ENCODE data around the gene CCDC171. TPM values are rescaled to one million over a fixed set of nuclear protein-coding genes. Genes with fewer than 3 reads are reported as not detected.

Gene CCDC171
- total RNA-seq, 4 donors from 2014 or later = 1.3 to 1.7 (median 1.4) TPM

DNA sequence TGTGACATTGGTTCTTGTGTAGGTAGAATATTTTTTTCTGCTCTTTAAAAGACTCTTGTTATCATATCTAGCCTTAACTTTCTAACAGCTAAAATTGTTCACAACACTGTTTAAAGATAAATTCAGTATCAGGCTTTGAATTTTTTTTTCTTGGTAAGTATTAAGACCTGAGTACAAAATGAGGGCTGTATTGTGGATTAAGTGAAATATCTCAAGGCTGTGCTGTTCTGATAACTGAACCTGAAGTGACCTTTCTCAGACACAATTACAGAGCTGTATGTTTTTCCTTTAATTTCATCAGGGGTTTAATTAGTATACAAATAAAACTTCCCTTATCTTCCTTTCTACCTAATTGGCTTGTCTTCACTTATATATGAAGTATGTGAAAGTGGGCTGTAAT, 290.5 kb downstream of the CCDC171 start:
- Histone ChIP-seq H3K36me3 (peaks cover 0 to 4% (median 0%) of the 10 kb centered on the region in 4 donors), H3K4me3 (no peak overlapping the region), H3K27me3 (no peaks in the 10 kb centered on the region), H3K27ac (replicated peaks in 1 of 4) (no peak overlapping the region), H3K4me1 (no peaks in the 10 kb centered on the region), H3K9me3 (no peaks in the 10 kb centered on the region)
- no peak for TF ChIP-seq POLR2A (IDR thresholded peaks at IDR 0.05; ENCODE audit: low read depth)
- TF ChIP-seq, protein P1, sequence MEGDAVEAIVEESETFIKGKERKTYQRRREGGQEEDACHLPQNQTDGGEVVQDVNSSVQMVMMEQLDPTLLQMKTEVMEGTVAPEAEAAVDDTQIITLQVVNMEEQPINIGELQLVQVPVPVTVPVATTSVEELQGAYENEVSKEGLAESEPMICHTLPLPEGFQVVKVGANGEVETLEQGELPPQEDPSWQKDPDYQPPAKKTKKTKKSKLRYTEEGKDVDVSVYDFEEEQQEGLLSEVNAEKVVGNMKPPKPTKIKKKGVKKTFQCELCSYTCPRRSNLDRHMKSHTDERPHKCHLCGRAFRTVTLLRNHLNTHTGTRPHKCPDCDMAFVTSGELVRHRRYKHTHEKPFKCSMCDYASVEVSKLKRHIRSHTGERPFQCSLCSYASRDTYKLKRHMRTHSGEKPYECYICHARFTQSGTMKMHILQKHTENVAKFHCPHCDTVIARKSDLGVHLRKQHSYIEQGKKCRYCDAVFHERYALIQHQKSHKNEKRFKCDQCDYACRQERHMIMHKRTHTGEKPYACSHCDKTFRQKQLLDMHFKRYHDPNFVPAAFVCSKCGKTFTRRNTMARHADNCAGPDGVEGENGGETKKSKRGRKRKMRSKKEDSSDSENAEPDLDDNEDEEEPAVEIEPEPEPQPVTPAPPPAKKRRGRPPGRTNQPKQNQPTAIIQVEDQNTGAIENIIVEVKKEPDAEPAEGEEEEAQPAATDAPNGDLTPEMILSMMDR (IDR thresholded peaks at IDR 0.05) = no peak
- TF ChIP-seq EP300 (IDR thresholded peaks at IDR 0.05) = no peak
- no peak for TF ChIP-seq POLR2AphosphoS5 (IDR thresholded peaks at IDR 0.05)
- intact Hi-C loops (cut with DNase I) = no loop called here
- no peak for DNase-seq (ENCODE audit: extremely low spot score)

DNA sequence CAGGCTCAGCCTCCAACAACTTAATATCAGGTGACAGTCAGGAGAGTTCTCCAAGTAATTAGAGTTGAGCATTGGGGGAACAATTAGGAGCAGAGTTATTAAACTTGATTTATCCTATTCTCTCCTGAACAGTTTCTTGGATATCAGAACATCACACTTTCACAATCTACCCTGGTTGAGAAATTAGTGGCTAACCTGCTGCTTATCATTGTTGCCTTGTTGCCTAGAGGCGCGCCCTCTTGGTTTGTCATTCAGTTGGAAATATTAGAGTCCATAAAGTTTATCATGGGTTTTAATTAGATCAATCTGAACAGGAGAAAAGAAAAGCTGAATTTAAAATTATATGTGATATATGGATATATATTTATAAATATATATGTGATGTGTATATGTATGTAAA, 291.1 kb downstream of the CCDC171 start:
- WGBS = 98% methylated on average over 2 of the region's 2 CpGs
- DNase-seq (ENCODE audit: extremely low spot score) = no peak

DNA sequence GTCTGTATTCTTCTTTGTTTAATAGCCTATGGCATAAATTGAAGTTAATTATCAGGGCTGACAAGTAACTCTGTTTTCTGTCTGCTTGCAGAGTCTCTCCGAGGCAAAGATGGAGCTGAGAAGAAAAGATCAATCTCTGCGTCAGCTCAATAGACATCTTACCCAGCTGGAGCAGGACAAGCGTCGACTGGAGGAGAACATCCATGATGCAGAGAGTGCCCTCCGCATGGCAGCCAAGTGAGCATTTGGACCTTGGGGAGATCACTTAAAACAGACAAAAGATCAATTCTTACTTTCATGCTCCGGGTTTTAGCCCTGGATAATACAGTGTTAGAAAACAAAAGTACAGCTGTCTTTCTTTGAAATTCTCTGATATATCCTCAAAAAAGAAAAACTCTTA, 293.8 kb downstream of the CCDC171 start:
- intact Hi-C loops (cut with DNase I) = no loop called here
- DNase-seq (ENCODE audit: extremely low spot score) = no peak
- Histone ChIP-seq H3K4me3 (no peak overlapping the region), H3K27ac (replicated peaks in 1 of 4) (no peak overlapping the region), H3K36me3 (peaks cover 0 to 4% (median 0%) of the 10 kb centered on the region in 4 donors), H3K4me1 (no peaks in the 10 kb centered on the region), H3K27me3 (no peaks in the 10 kb centered on the region), H3K9me3 (no peaks in the 10 kb centered on the region)
- 82% methylated on average over 6 of the region's 6 CpGs for WGBS
- TF ChIP-seq, protein P1 (IDR thresholded peaks at IDR 0.05) = no peak
- no peak for TF ChIP-seq POLR2A (IDR thresholded peaks at IDR 0.05; ENCODE audit: low read depth)
- TF ChIP-seq POLR2AphosphoS5 (IDR thresholded peaks at IDR 0.05) = no peak
- no peak for TF ChIP-seq EP300 (IDR thresholded peaks at IDR 0.05)

More for the DNA sequence above, 291.1 kb downstream of the CCDC171 start:
- no peaks in the 10 kb centered on the region for H3K27me3 ChIP-seq
- no peak for TF ChIP-seq POLR2A (IDR thresholded peaks at IDR 0.05; ENCODE audit: low read depth)
- no peak for TF ChIP-seq POLR2AphosphoS5 (IDR thresholded peaks at IDR 0.05)
- TF ChIP-seq, protein P1 (IDR thresholded peaks at IDR 0.05) = no peak
- TF ChIP-seq EP300 (IDR thresholded peaks at IDR 0.05) = no peak
- H3K4me1 ChIP-seq = no peaks in the 10 kb centered on the region
- no peak overlapping the region for H3K27ac ChIP-seq (replicated peaks in 1 of 4)
- H3K4me3 ChIP-seq = no peak overlapping the region
- peaks cover 0 to 4% (median 0%) of the 10 kb centered on the region in 4 donors for H3K36me3 ChIP-seq
- intact Hi-C loops (cut with DNase I) = no loop called here
- H3K9me3 ChIP-seq = no peaks in the 10 kb centered on the region

DNA sequence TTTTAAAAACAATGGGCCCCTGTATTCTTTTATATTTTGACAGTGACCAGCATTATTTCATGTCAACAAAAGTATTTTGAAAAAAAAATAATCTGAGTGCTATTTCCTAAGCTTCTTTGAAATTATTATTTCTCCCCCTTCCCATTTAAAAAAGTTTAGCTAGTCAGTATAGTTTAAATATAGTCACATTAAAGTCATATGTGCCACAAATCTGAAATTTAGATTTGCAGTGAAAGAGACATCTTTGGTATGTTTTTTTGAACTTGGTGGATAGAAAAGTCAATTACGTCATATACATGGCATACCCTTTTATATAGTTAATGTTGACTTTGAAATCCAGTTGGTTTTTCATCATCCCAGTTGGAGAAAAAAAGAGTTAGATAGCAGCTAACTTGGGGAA, 297.0 kb downstream of the CCDC171 start:
- Histone ChIP-seq H3K9me3 (no peaks in the 10 kb centered on the region), H3K27ac (replicated peaks in 1 of 4) (no peak overlapping the region), H3K36me3 (peaks cover 0 to 4% (median 0%) of the 10 kb centered on the region in 4 donors), H3K27me3 (no peaks in the 10 kb centered on the region), H3K4me1 (no peaks in the 10 kb centered on the region), H3K4me3 (no peak overlapping the region)
- intact Hi-C loops (cut with DNase I) = no loop called here
- TF ChIP-seq POLR2A (IDR thresholded peaks at IDR 0.05; ENCODE audit: low read depth) (no peak), EP300 (IDR thresholded peaks at IDR 0.05) (no peak), POLR2AphosphoS5 (IDR thresholded peaks at IDR 0.05) (no peak)
- TF ChIP-seq, protein P1 (IDR thresholded peaks at IDR 0.05) = no peak
- DNase-seq (ENCODE audit: extremely low spot score) = no peak
- WGBS = 84% methylated on average over 1 of the region's 1 CpG

DNA sequence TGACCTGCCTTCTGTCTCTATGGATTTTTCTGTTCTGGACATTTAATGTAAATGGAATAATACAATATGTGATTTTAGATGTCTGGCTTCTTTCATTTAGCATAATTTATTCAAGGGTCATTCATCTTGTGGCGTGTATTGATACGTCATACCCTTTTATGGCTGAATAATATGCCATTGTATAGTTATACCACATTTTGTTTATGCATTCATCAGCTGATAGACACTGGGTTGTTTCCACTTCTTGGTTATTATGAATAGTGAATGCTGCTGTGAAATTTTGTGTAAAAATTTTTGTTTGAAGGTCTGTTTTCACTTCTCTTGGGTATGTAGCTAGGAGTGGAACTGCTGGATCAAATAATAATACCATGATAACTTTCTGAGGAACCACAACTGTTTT, 298.9 kb downstream of the CCDC171 start:
- DNase-seq (ENCODE audit: extremely low spot score) = no peak
- Histone ChIP-seq H3K27me3 (no peaks in the 10 kb centered on the region), H3K4me1 (no peaks in the 10 kb centered on the region), H3K4me3 (no peak overlapping the region), H3K9me3 (no peaks in the 10 kb centered on the region), H3K27ac (replicated peaks in 1 of 4) (no peak overlapping the region), H3K36me3 (peaks cover 0 to 4% (median 0%) of the 10 kb centered on the region in 4 donors)
- TF ChIP-seq, protein P1 (IDR thresholded peaks at IDR 0.05) = no peak
- TF ChIP-seq POLR2AphosphoS5 (IDR thresholded peaks at IDR 0.05) = no peak
- no peak for TF ChIP-seq POLR2A (IDR thresholded peaks at IDR 0.05; ENCODE audit: low read depth)
- no peak for TF ChIP-seq EP300 (IDR thresholded peaks at IDR 0.05)
- 92% methylated on average over 2 of the region's 2 CpGs for WGBS
- intact Hi-C loops (cut with DNase I) = no loop called here

All from esophagus muscularis mucosa (tissue), 4 donors.